Measurements from ENCODE around the gene CDK17. TPM values are rescaled to one million over a fixed set of nuclear protein-coding genes. Genes with fewer than 3 reads are reported as not detected.

CDK17 gene
- total and polyA plus RNA-seq, 9 of the 15 experiments (the other 6 are each of a cell fraction or from before 2014, with no cell fraction given) = 4.8 to 39.3 (median 21.6) TPM

- TF ChIP-seq MGA (IDR thresholded peaks at IDR 0.05) (peak; percentile 22; the same call in 1 of the 2 replicates), NR2F6 (CRISPR knock-in tag; IDR thresholded peaks at IDR 0.05) (no peak), ZNF274 (IDR thresholded peaks at IDR 0.05; ENCODE audit: borderline replicate concordance, low read depth, low read length) (no peak), ARID3B (CRISPR knock-in tag; IDR thresholded peaks at IDR 0.05; ENCODE audit: borderline replicate concordance) (no peak), SNRNP70 (optimal IDR thresholded peaks at IDR 0.05; ENCODE audit: low read depth, low read length) (no peak), SAFB (IDR thresholded peaks at IDR 0.05; ENCODE audit: borderline replicate concordance, low read depth, low read length) (no peak), KDM5B (IDR thresholded peaks at IDR 0.05; ENCODE audit: insufficient replicate concordance, low read depth, low read length) (no peak), L3MBTL2 (IDR thresholded peaks at IDR 0.05) (peak; percentile 49; the same call in 1 of the 2 replicates)
Observed at GRCh38 chr12:96401076-96401871, 1.0 kb upstream of the CDK17 start (continued).

Data from K562 (cell line).